Measurements from ENCODE around the gene TEX264. TPM values are rescaled to one million over a fixed set of nuclear protein-coding genes. Genes with fewer than 3 reads are reported as not detected.

TEX264 gene
- polyA plus RNA-seq, 3 donors: 58.3 to 108 (median 80.8) TPM

DNA sequence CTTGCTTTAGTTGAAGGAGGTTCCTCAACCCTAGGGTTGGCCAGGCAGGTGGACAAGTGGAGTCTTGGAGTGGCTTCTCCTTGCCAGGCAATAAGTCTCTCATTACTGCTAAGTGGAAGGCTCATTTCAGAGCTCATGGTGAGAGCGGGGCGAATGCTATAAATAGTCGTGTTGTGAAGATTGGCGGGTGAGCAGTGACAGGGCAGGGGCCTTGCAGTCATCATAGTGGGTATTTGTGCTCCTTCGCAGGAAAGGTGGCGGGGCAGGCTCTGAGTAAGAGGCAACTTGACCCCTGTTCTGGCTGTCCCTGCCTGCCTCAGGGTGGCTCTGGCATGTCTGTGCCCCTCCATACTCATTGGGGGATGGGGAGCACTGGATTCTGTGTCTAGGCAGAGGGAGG lies 27.2 kb downstream of the TEX264 start:
- peaks cover 85 to 96% of the 10 kb centered on the region in 2 donors for H3K36me3 Mint-ChIP-seq
- H3K4me1 ChIP-seq (ENCODE audit: control insufficient read depth in 1 of 2, insufficient read depth in 2 of 2, low read length in 2 of 2): no peaks in the 10 kb centered on the region

DNA sequence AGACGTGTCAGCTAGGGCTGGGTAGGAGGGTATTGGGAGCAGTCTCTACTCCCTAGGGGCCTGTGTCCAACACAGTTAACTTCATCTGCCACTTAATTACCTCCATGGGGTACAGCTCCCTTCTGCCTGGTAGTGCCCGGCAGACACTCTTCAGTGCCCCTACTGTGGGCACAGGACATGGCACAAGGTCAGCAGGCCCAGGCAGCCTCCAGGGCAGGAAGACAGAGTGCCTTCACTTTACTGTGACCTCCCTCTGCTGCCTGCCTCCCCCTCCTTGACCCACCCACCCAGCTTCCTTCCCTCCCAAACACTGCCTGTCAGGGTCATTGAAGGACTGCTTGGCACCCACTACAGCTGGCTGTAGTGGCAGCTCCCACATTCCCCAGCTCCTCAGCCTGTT lies 29.4 kb downstream of the TEX264 start:
- Histone ChIP-seq H3K27ac (ENCODE audit: low read depth in 1 of 2, low read length in 2 of 2) (no peak overlapping the region), H3K27me3 (ENCODE audit: control insufficient read depth in 2 of 2, insufficient read depth in 2 of 2, low read length in 2 of 2) (no peaks in the 10 kb centered on the region), H3K36me3 (replicated peaks in 1 of 2; ENCODE audit: control insufficient read depth in 1 of 2, insufficient read depth in 2 of 2, low read length in 2 of 2) (peaks cover 93 to 100% of the 10 kb centered on the region in 2 donors), H3K9ac (ENCODE audit: insufficient read depth, low read length, poor library complexity, severe bottlenecking) (no peak overlapping the region), H3K4me1 (ENCODE audit: control insufficient read depth in 1 of 2, insufficient read depth in 2 of 2, low read length in 2 of 2) (no peaks in the 10 kb centered on the region), H3K4me2 (replicated peaks; ENCODE audit: extremely low read depth, low read length, poor library complexity, severe bottlenecking) (no peak overlapping the region), H3K79me2 (ENCODE audit: insufficient read depth, low read length) (peaks cover under 1% of the 10 kb centered on the region), H4K20me1 (ENCODE audit: insufficient read depth, low read length) (peaks cover 50% of the 10 kb centered on the region), H3K9me3 (replicated peaks in 1 of 2; ENCODE audit: control insufficient read depth in 1 of 2, insufficient read depth in 1 of 2, low read length in 2 of 2) (no peaks in the 10 kb centered on the region), H2AFZ (ENCODE audit: insufficient read depth, low read depth, low read length, poor library complexity, severe bottlenecking) (no peak overlapping the region), H3K4me3 (replicated peaks in 1 of 3; ENCODE audit: low read depth in 2 of 3, low read length in 3 of 3) (no peak overlapping the region)
- H3K9me3 Mint-ChIP-seq: no peaks in the 10 kb centered on the region
- no peak for DNase-seq
- intact Hi-C loops (cut with micrococcal nuclease): no loop called here
- H3K27ac Mint-ChIP-seq: peak overlapping the region in 1 of 7 donors; percentile 16
- peaks cover 81 to 94% of the 10 kb centered on the region in 2 donors for H3K36me3 Mint-ChIP-seq
- TF ChIP-seq, protein P1, sequence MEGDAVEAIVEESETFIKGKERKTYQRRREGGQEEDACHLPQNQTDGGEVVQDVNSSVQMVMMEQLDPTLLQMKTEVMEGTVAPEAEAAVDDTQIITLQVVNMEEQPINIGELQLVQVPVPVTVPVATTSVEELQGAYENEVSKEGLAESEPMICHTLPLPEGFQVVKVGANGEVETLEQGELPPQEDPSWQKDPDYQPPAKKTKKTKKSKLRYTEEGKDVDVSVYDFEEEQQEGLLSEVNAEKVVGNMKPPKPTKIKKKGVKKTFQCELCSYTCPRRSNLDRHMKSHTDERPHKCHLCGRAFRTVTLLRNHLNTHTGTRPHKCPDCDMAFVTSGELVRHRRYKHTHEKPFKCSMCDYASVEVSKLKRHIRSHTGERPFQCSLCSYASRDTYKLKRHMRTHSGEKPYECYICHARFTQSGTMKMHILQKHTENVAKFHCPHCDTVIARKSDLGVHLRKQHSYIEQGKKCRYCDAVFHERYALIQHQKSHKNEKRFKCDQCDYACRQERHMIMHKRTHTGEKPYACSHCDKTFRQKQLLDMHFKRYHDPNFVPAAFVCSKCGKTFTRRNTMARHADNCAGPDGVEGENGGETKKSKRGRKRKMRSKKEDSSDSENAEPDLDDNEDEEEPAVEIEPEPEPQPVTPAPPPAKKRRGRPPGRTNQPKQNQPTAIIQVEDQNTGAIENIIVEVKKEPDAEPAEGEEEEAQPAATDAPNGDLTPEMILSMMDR (IDR thresholded peaks at IDR 0.05): no peak
- 100% methylated on average over 1 of the region's 2 CpGs for WGBS (ENCODE audit: insufficient coverage)
- no peak overlapping the region for H3K4me3 Mint-ChIP-seq
- no peaks in the 10 kb centered on the region for H3K4me1 Mint-ChIP-seq
- H3K27me3 Mint-ChIP-seq (ENCODE audit: low read depth in 3 of 3): peaks cover 0 to 2% (median 0%) of the 10 kb centered on the region in 3 donors

More for the DNA sequence above, 27.2 kb downstream of the TEX264 start:
- no peak for DNase-seq
- Mint-ChIP-seq H3K4me1 (no peaks in the 10 kb centered on the region), H3K27ac (peak overlapping the region in 2 of 7 donors; percentile 9 to 16), H3K9me3 (no peaks in the 10 kb centered on the region), H3K27me3 (ENCODE audit: low read depth in 3 of 3) (peaks cover 0 to 2% (median 0%) of the 10 kb centered on the region in 3 donors), H3K4me3 (no peak overlapping the region)
- no peak overlapping the region for H3K9ac ChIP-seq (ENCODE audit: insufficient read depth, low read length, poor library complexity, severe bottlenecking)
- no peak overlapping the region for H3K27ac ChIP-seq (ENCODE audit: low read depth in 1 of 2, low read length in 2 of 2)
- no peak overlapping the region for H3K4me3 ChIP-seq (replicated peaks in 1 of 3; ENCODE audit: low read depth in 2 of 3, low read length in 3 of 3)
- peaks cover 83 to 100% of the 10 kb centered on the region in 2 donors for H3K36me3 ChIP-seq (replicated peaks in 1 of 2; ENCODE audit: control insufficient read depth in 1 of 2, insufficient read depth in 2 of 2, low read length in 2 of 2)
- intact Hi-C loops (cut with micrococcal nuclease): no loop called here
- H3K4me2 ChIP-seq (replicated peaks; ENCODE audit: extremely low read depth, low read length, poor library complexity, severe bottlenecking): no peak overlapping the region
- H3K79me2 ChIP-seq (ENCODE audit: insufficient read depth, low read length): peaks cover 2% of the 10 kb centered on the region
- H3K27me3 ChIP-seq (ENCODE audit: control insufficient read depth in 2 of 2, insufficient read depth in 2 of 2, low read length in 2 of 2): no peaks in the 10 kb centered on the region
- no peaks in the 10 kb centered on the region for H3K9me3 ChIP-seq (replicated peaks in 1 of 2; ENCODE audit: control insufficient read depth in 1 of 2, insufficient read depth in 1 of 2, low read length in 2 of 2)
- TF ChIP-seq, protein P1 (IDR thresholded peaks at IDR 0.05): no peak
- WGBS (ENCODE audit: insufficient coverage): 94% methylated on average over 5 of the region's 6 CpGs
- H2AFZ ChIP-seq (ENCODE audit: insufficient read depth, low read depth, low read length, poor library complexity, severe bottlenecking): no peak overlapping the region
- H4K20me1 ChIP-seq (ENCODE audit: insufficient read depth, low read length): peaks cover 49% of the 10 kb centered on the region
